HG03159 (cell line): Measurements from ENCODE around the gene MCC.

Experiments
- ATAC-seq: cut with Tn5 transposase; IDR thresholded peaks from one replicate; pipeline ENCODE4 v1.9.1; 2021; ENCODE audit warnings: mild to moderate bottlenecking, moderate library complexity; ENCODE audit not compliant: unreplicated experiment

MCC gene

GRCh38 chr5:113065626-113066025 is 422.6 kb downstream of the MCC start:
- ATAC-seq = no peak

GRCh38 chr5:113064806-113065205 is 423.4 kb downstream of the MCC start:
- no peak for ATAC-seq

- no peak for ATAC-seq
These were observed 424.3 kb downstream of the MCC start for GRCh38 chr5:113063927-113064326.

- no peak for ATAC-seq
These were observed 425.3 kb downstream of the MCC start for GRCh38 chr5:113062869-113063508.

GRCh38 chr5:113061846-113062780 is 426.1 kb downstream of the MCC start:
- no peak for ATAC-seq

- no peak for ATAC-seq
These were observed 427.7 kb downstream of the MCC start for GRCh38 chr5:113060408-113061025.

- ATAC-seq = no peak
These were observed 428.8 kb downstream of the MCC start for GRCh38 chr5:113059232-113060040.

GRCh38 chr5:113058706-113059226 is 429.5 kb downstream of the MCC start:
- no peak for ATAC-seq

GRCh38 chr5:113058269-113058668 is 430.0 kb downstream of the MCC start:
- ATAC-seq = no peak

- no peak for ATAC-seq
These were observed 430.7 kb downstream of the MCC start for GRCh38 chr5:113057557-113057984.

GRCh38 chr5:113056988-113057387 is 431.3 kb downstream of the MCC start:
- no peak for ATAC-seq

GRCh38 chr5:113054899-113055298 is 433.4 kb downstream of the MCC start:
- ATAC-seq = no peak

GRCh38 chr5:113053511-113053995 is 434.7 kb downstream of the MCC start:
- no peak for ATAC-seq

GRCh38 chr5:113052041-113052795 is 436.0 kb downstream of the MCC start:
- ATAC-seq = no peak

- ATAC-seq = no peak
These were observed 437.4 kb downstream of the MCC start for GRCh38 chr5:113050721-113051382.

- no peak for ATAC-seq
These were observed 439.3 kb downstream of the MCC start for GRCh38 chr5:113048931-113049330.

GRCh38 chr5:113047733-113048652 is 440.3 kb downstream of the MCC start:
- peak; percentile 91 for ATAC-seq

GRCh38 chr5:113047234-113047633 is 441.0 kb downstream of the MCC start:
- ATAC-seq = no peak
